Raji (cell line): ENCODE results near the gene SLC19A2.

Experiments
- POLR2A ChIP-seq: IDR thresholded peaks from 2 replicates; pipeline ENCODE4 v1.6.1; 2011; ENCODE audit warnings: low read depth, low read length, control low read depth; ENCODE audit not compliant: insufficient read depth

Gene SLC19A2

GRCh38 chr1:169485431-169486280, at the start of gene SLC19A2:
SLC19A2 (minus strand) TSS chr1:169485944; CDS start chr1:169485766, 178 bp downstream.
- TF ChIP-seq POLR2A, result peak; percentile 89

GRCh38 chr1:169534653-169535052, 48.9 kb upstream of the SLC19A2 start:
- no peak for TF ChIP-seq POLR2A

- TF ChIP-seq POLR2A, result no peak
These were observed 44.7 kb upstream of the SLC19A2 start for GRCh38 chr1:169530448-169530847.

GRCh38 chr1:169529068-169529642, 43.4 kb upstream of the SLC19A2 start:
- TF ChIP-seq POLR2A, result no peak

GRCh38 chr1:169528215-169529067, 42.7 kb upstream of the SLC19A2 start:
- TF ChIP-seq POLR2A, result no peak

- no peak for TF ChIP-seq POLR2A
These were observed 41.9 kb upstream of the SLC19A2 start for GRCh38 chr1:169527451-169528214.

GRCh38 chr1:169527001-169527400, 41.3 kb upstream of the SLC19A2 start:
- TF ChIP-seq POLR2A, result no peak

GRCh38 chr1:169526120-169526832, 40.5 kb upstream of the SLC19A2 start:
- TF ChIP-seq POLR2A, result no peak

GRCh38 chr1:169525391-169525790, 39.6 kb upstream of the SLC19A2 start:
- no peak for TF ChIP-seq POLR2A

- no peak for TF ChIP-seq POLR2A
These were observed 38.2 kb upstream of the SLC19A2 start for GRCh38 chr1:169523904-169524303.

GRCh38 chr1:169521226-169521625, 35.5 kb upstream of the SLC19A2 start:
- no peak for TF ChIP-seq POLR2A

- TF ChIP-seq POLR2A, result no peak
These were observed 31.9 kb upstream of the SLC19A2 start for GRCh38 chr1:169517558-169518186.

- TF ChIP-seq POLR2A, result no peak
These were observed 29.9 kb upstream of the SLC19A2 start for GRCh38 chr1:169515641-169516040.
